Measurements from ENCODE around the gene RNF11.

The RNF11 gene

GRCh38 chr1:51305371-51305823 lies 69.3 kb downstream of the RNF11 start:
- no peak for TF ChIP-seq CTCF (IDR thresholded peaks at IDR 0.05; ENCODE audit: unreplicated experiment in 3 of 3)
- H3K27me3 Mint-ChIP-seq (ENCODE audit: low read depth) = peaks cover 11% of the 10 kb centered on the region
- no peak overlapping the region for H3K4me3 Mint-ChIP-seq
- peaks cover 5% of the 10 kb centered on the region for H3K4me1 Mint-ChIP-seq
- H3K27ac Mint-ChIP-seq = peak overlapping the region; percentile 69 to 76 (median 70)
- no peaks in the 10 kb centered on the region for H3K9me3 Mint-ChIP-seq
- no peaks in the 10 kb centered on the region for H3K36me3 Mint-ChIP-seq (ENCODE audit: low read depth)

- no peaks in the 10 kb centered on the region for H3K36me3 Mint-ChIP-seq (ENCODE audit: low read depth)
- H3K27ac Mint-ChIP-seq = peak overlapping the region in 1 of 3 experiments; percentile 38
- H3K27me3 Mint-ChIP-seq (ENCODE audit: low read depth) = peaks cover 8% of the 10 kb centered on the region
- no peak overlapping the region for H3K4me3 Mint-ChIP-seq
- no peak for TF ChIP-seq CTCF (IDR thresholded peaks at IDR 0.05; ENCODE audit: unreplicated experiment in 3 of 3)
- no peaks in the 10 kb centered on the region for H3K9me3 Mint-ChIP-seq
- H3K4me1 Mint-ChIP-seq = peaks cover 5% of the 10 kb centered on the region
Observed at GRCh38 chr1:51306950-51307349, 70.9 kb downstream of the RNF11 start.

GRCh38 chr1:51308636-51309035 lies 72.6 kb downstream of the RNF11 start:
- H3K9me3 Mint-ChIP-seq = no peaks in the 10 kb centered on the region
- peaks cover 7% of the 10 kb centered on the region for H3K4me1 Mint-ChIP-seq
- no peak overlapping the region for H3K4me3 Mint-ChIP-seq
- no peaks in the 10 kb centered on the region for H3K36me3 Mint-ChIP-seq (ENCODE audit: low read depth)
- no peak overlapping the region for H3K27ac Mint-ChIP-seq
- H3K27me3 Mint-ChIP-seq (ENCODE audit: low read depth) = peaks cover 5% of the 10 kb centered on the region
- no peak for TF ChIP-seq CTCF (IDR thresholded peaks at IDR 0.05; ENCODE audit: unreplicated experiment in 3 of 3)

- Mint-ChIP-seq H3K9me3 (no peaks in the 10 kb centered on the region), H3K27ac (no peak overlapping the region), H3K4me1 (peaks cover 6% of the 10 kb centered on the region), H3K4me3 (no peak overlapping the region), H3K27me3 (ENCODE audit: low read depth) (peaks cover 5% of the 10 kb centered on the region), H3K36me3 (ENCODE audit: low read depth) (no peaks in the 10 kb centered on the region)
- TF ChIP-seq CTCF (IDR thresholded peaks at IDR 0.05; ENCODE audit: unreplicated experiment in 3 of 3) = no peak
Observed at GRCh38 chr1:51309291-51309690, 73.2 kb downstream of the RNF11 start.

- peaks cover 15% of the 10 kb centered on the region for H3K27me3 Mint-ChIP-seq (ENCODE audit: low read depth)
- H3K4me3 Mint-ChIP-seq = no peak overlapping the region
- no peak overlapping the region for H3K27ac Mint-ChIP-seq
- H3K9me3 Mint-ChIP-seq = no peaks in the 10 kb centered on the region
- TF ChIP-seq CTCF (IDR thresholded peaks at IDR 0.05; ENCODE audit: unreplicated experiment in 3 of 3) = no peak
- H3K4me1 Mint-ChIP-seq = peaks cover 16% of the 10 kb centered on the region
- no peaks in the 10 kb centered on the region for H3K36me3 Mint-ChIP-seq (ENCODE audit: low read depth)
Observed at GRCh38 chr1:51310871-51311613, 75.0 kb downstream of the RNF11 start.

GRCh38 chr1:51311826-51312225 lies 75.8 kb downstream of the RNF11 start:
- peaks cover 10% of the 10 kb centered on the region for H3K27me3 Mint-ChIP-seq (ENCODE audit: low read depth)
- H3K27ac Mint-ChIP-seq = no peak overlapping the region
- peaks cover 24% of the 10 kb centered on the region for H3K4me1 Mint-ChIP-seq
- H3K4me3 Mint-ChIP-seq = no peak overlapping the region
- H3K36me3 Mint-ChIP-seq (ENCODE audit: low read depth) = no peaks in the 10 kb centered on the region
- TF ChIP-seq CTCF (IDR thresholded peaks at IDR 0.05; ENCODE audit: unreplicated experiment in 3 of 3) = no peak
- H3K9me3 Mint-ChIP-seq = no peaks in the 10 kb centered on the region
